K562 (cell line): ENCODE data around the gene KRTAP6-2. TPM values are rescaled to one million over a fixed set of nuclear protein-coding genes. Genes with fewer than 3 reads are reported as not detected.

ENCODE experiments used
- ATAC-seq: fragments of 200-7000 bp; cut with Tn5 transposase; 3 replicates; pipeline ENCODE4 v1.9.1; 2020; ENCODE audit warnings: moderate library complexity
- BruUV-seq: library from RNA; stranded (reverse); fragments of 400-500 nt; replicated peaks from 2 replicates; lab custom pipeline; 2021; lab: Mats Ljungman, UMichigan
- CTCF ChIA-PET: fragments of 300-600 bp; formaldehyde crosslinking; extraction: SDS; loops from one replicate; lab custom pipeline; 2021; ENCODE audit warnings: low intra/inter-chr PET ratio; lab: Yijun Ruan, JAX
- POLR2A ChIA-PET: fragments of 300-600, 350-650 bp; sonication (Branson Sonifier 250); formaldehyde crosslinking; extraction: SDS; loops from one replicate; lab custom pipeline; 2021; ENCODE audit warnings: antibody characterized with exemption, inconsistent platforms; lab: Yijun Ruan, JAX
- DNase-seq, 4 experiments: peaks; one replicate each; pipeline versions ENCODE4 v3.0.0 to v3.0.0-alpha.2; 2011 to 2018; ENCODE audit warnings: low spot score in 3 of 4, mixed read lengths in 3 of 4; ENCODE audit errors: extremely low read depth in 1 of 4
- FAIRE-seq: peaks from 2 replicates; lab custom pipeline; 2011; peaks lifted over from hg19 to GRCh38; lab: Jason Lieb, UNC
- H2AFZ ChIP-seq: 2 replicates; pipeline ENCODE4 v1.6.0; 2011; ENCODE audit warnings: low read depth, low read length, control low read depth, inconsistent platforms
- H3K27ac ChIP-seq: fragments of 200-600 bp; 3 replicates; pipeline ENCODE4 v1.8.0; 2011; ENCODE audit warnings: low read depth, mild to moderate bottlenecking, control low read depth, inconsistent platforms, low read length, moderate library complexity, mixed read lengths; ENCODE audit errors: extremely low read depth
- H3K27me3 ChIP-seq, 2 experiments: fragments of 300-600 bp in 1 of 2; 2 replicates in 1 of 2; 3 replicates in 1 of 2; pipeline versions ENCODE4 v1.6.0 to v1.8.0; 2011; ENCODE audit warnings: inconsistent platforms in 2 of 2, low read length in 2 of 2, mild to moderate bottlenecking in 1 of 2, mixed read lengths in 1 of 2, moderate library complexity in 1 of 2; ENCODE audit not compliant: control insufficient read depth in 2 of 2, insufficient read depth in 2 of 2
- H3K36me3 ChIP-seq: fragments of 300-600 bp; 3 replicates; pipeline ENCODE4 v1.8.0; 2011; ENCODE audit warnings: mild to moderate bottlenecking, low read length, inconsistent platforms; ENCODE audit not compliant: control insufficient read depth, insufficient read depth
- H3K4me1 ChIP-seq, 2 experiments: fragments of 200-600 bp in 1 of 2; replicated peaks in 1 of 2; 2 replicates in 1 of 2; 3 replicates in 1 of 2; pipeline versions ENCODE4 v1.5.1 to v1.8.0; 2011; ENCODE audit warnings: inconsistent platforms in 2 of 2, low read length in 2 of 2, mild to moderate bottlenecking in 1 of 2, mixed read lengths in 1 of 2, moderate library complexity in 1 of 2; ENCODE audit not compliant: control insufficient read depth in 2 of 2, insufficient read depth in 2 of 2
- H3K4me2 ChIP-seq: 2 replicates; pipeline ENCODE4 v1.6.1; 2011; ENCODE audit warnings: low read length, control low read depth, inconsistent platforms, mixed read lengths; ENCODE audit not compliant: insufficient read depth
- H3K4me3 ChIP-seq: fragments of 200-600 bp; sonication (generic), shearing (Covaris generic); 2 replicates; pipeline ENCODE4 v1.5.1; 2016; ENCODE audit warnings: control low read depth, inconsistent platforms
- H3K79me2 ChIP-seq: fragments of 200-600 bp; 3 replicates; pipeline ENCODE4 v1.8.0; 2011; ENCODE audit warnings: low read length, inconsistent platforms; ENCODE audit not compliant: control insufficient read depth, insufficient read depth
- H3K9ac ChIP-seq, 2 experiments: 2 replicates each; pipeline versions ENCODE4 v1.6.0 to v1.6.1; 2011; ENCODE audit warnings: low read depth in 2 of 2, low read length in 2 of 2, control low read depth in 1 of 2, inconsistent platforms in 1 of 2, mild to moderate bottlenecking in 1 of 2, mixed read lengths in 1 of 2; ENCODE audit not compliant: insufficient read depth in 1 of 2
- H3K9me1 ChIP-seq: one replicate; pipeline ENCODE4 v1.6.0; 2011; ENCODE audit warnings: inconsistent platforms, mild to moderate bottlenecking, low read length, moderate library complexity; ENCODE audit not compliant: control insufficient read depth, insufficient read depth
- H3K9me3 ChIP-seq: replicated peaks from 2 replicates; pipeline ENCODE4 v1.5.1; 2011; ENCODE audit warnings: low read depth, low read length, inconsistent platforms; ENCODE audit not compliant: control insufficient read depth, insufficient read depth
- H4K20me1 ChIP-seq: replicated peaks from 2 replicates; pipeline ENCODE4 v1.6.1; 2011; ENCODE audit warnings: low read length, inconsistent platforms, mixed read lengths; ENCODE audit not compliant: control insufficient read depth, insufficient read depth
- GATAD2A ChIP-seq: fragments of 450-650 bp; IDR thresholded peaks from 2 replicates; pipeline ENCODE4 v1.6.1; 2017
- LCOR ChIP-seq: sonication (generic); formaldehyde crosslinking; IDR thresholded peaks from 2 replicates; pipeline ENCODE4 v1.8.0; 2022; ENCODE audit warnings: mild to moderate bottlenecking, missing genetic modification reagents
- MTA1 ChIP-seq: fragments of 450-650 bp; IDR thresholded peaks from 2 replicates; pipeline ENCODE4 v1.6.1; 2017; ENCODE audit warnings: borderline replicate concordance
- NR0B1 ChIP-seq: fragments of 450-650 bp; IDR thresholded peaks from one replicate; pipeline ENCODE4 v1.6.1; 2018; ENCODE audit warnings: mild to moderate bottlenecking, moderate library complexity; ENCODE audit not compliant: partially characterized antibody
- PRDM10 ChIP-seq: fragments of 450-650 bp; IDR thresholded peaks from 2 replicates; pipeline ENCODE4 v1.6.1; 2018; ENCODE audit not compliant: partially characterized antibody
- SMARCE1 ChIP-seq: fragments of 450-650 bp; IDR thresholded peaks from 2 replicates; pipeline ENCODE4 v1.7.1; 2016; ENCODE audit warnings: mild to moderate bottlenecking
- SNAPC5 ChIP-seq: fragments of 250-450 bp; sonication (Bioruptor Pico); IDR thresholded peaks from 2 replicates; pipeline ENCODE4 v1.8.0; 2021; ENCODE audit warnings: moderate library complexity, mild to moderate bottlenecking, inconsistent platforms
- STAT5B ChIP-seq: fragments of 250-450 bp; sonication (Bioruptor Pico); IDR thresholded peaks from 2 replicates; pipeline ENCODE4 v1.8.0; 2021; ENCODE audit warnings: mild to moderate bottlenecking, inconsistent platforms
- WGBS: fragments of 100-300 bp; shearing (Covaris generic); methylation state at CpG from one replicate; pipeline ENCODE4 v1.1.6; 2016; ENCODE audit warnings: low coverage, mixed read lengths; ENCODE audit not compliant: insufficient coverage; ENCODE audit errors: missing lambda C conversion rate; 5-methylcytosine and 5-hydroxymethylcytosine counted together
- in situ Hi-C: fragments of 300-500 bp; cut with MboI; formaldehyde crosslinking; loops from 4 replicates; pipeline ENCODE4 v1.15.0; 2018; ENCODE audit warnings: inconsistent platforms, mixed read lengths
- intact Hi-C: fragments of 100-400 bp; cut with micrococcal nuclease; formaldehyde crosslinking; loops from 2 replicates; pipeline ENCODE4 v1.14.2; 2022
- polyA plus RNA-seq, 8 experiments: library from polyadenylated mRNA; depleted of rRNA in 4 of 8; stranded (reverse) in 5 of 8; unstranded in 3 of 8; fragments of >200 nt; fragmentation: Nextera tagmentation in 2 of 8; fragmentation: Illumina TruSeq in 1 of 8; extraction: Ambion mirVana in 2 of 8; extraction: Trizol in 1 of 8; gene quantifications; 2 replicates each; pipeline versions ENCODE4 v1.2.1 to v1.2.3, GENCODE V29; 2011 to 2014; ENCODE audit warnings: inconsistent platforms in 1 of 8, missing spikeins in 1 of 8
- total RNA-seq, 7 experiments: library from RNA; depleted of rRNA in 6 of 7; stranded (reverse); fragments of >200 nt in 6 of 7; fragmentation: Illumina TruSeq in 2 of 7; extraction: Trizol in 2 of 7; gene quantifications; 2 replicates each; pipeline versions ENCODE4 v1.2.1 to v1.2.3, GENCODE V29; 2011 to 2021; ENCODE audit warnings: low replicate concordance in 1 of 7

Gene KRTAP6-2
- total and polyA plus RNA-seq, 9 of the 15 experiments (the other 6 are each of a cell fraction or from before 2014, with no cell fraction given): not detected

GRCh38 chr21:30582870-30583269 lies 15.8 kb downstream of the KRTAP6-2 start:
- DNase-seq (no peak), FAIRE-seq (no peak), ATAC-seq (no peak)
- Histone ChIP-seq H3K9me3 (peaks cover 1% of the 10 kb centered on the region), H3K79me2 (no peaks in the 10 kb centered on the region), H3K36me3 (no peaks in the 10 kb centered on the region), H3K4me1 (no peaks in the 10 kb centered on the region), H3K4me2 (no peak overlapping the region), H3K4me3 (no peak overlapping the region), H3K9ac (no peak overlapping the region), H3K9me1 (no peaks in the 10 kb centered on the region), H2AFZ (no peak overlapping the region), H3K27ac (no peak overlapping the region), H3K27me3 (no peaks in the 10 kb centered on the region), H4K20me1 (no peaks in the 10 kb centered on the region)
- in situ Hi-C loops: no loop called here
- TF ChIP-seq GATAD2A (no peak), PRDM10 (no peak), SNAPC5 (no peak), NR0B1 (no peak), MTA1 (no peak), LCOR (no peak), SMARCE1 (no peak), STAT5B (CRISPR knock-in tag) (no peak)
- ChIA-PET POLR2A (no interaction called here), CTCF (no interaction called here)
- no TSS peak for BruUV-seq
- 0% methylated on average over 1 of the region's 1 CpG for WGBS
- intact Hi-C loops: no loop called here
